Esophagus squamous epithelium (tissue), 4 donors: ENCODE results near the gene CARMIL1.

Experiments
- POLR2A ChIP-seq, 4 donors: fragments of 450-650 bp; IDR thresholded peaks; one replicate each; pipeline ENCODE4 v1.6.1; 2017; ENCODE audit warnings: antibody characterized with exemption in 4 of 4, mild to moderate bottlenecking in 4 of 4, moderate library complexity in 3 of 4
- TF ChIP-seq, protein P1 (sequence below), 6 experiments: fragments of 450-650 bp in 4 of 6; fragments of 200-600 bp in 2 of 6; sonication (generic) in 2 of 6; IDR thresholded peaks; one replicate each; pipeline ENCODE4 v1.5.1; 2016 to 2019; ENCODE audit warnings: antibody characterized with exemption in 6 of 6, mild to moderate bottlenecking in 4 of 6, moderate library complexity in 4 of 6

DNA sequence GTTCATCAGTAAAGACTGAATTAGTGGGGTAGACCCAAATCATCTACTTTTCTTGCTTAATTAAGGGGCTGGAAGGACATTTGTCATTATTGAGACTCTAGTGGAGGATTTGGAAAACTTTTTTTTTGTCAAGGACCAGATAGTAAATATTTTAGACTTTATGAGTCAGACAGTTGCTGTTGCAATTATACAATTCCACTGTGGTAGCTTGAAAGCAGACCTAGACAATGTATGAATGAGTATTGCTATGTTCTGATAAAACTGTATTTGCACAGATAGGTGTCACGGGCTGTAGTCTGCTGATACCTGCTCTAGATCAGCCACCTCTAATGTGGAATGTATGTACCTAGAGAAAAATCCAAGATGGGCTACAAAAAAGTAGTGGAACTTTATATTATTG, 175.0 kb downstream of the CARMIL1 start:
- TF ChIP-seq POLR2A (IDR thresholded peaks at IDR 0.05) = no peak
- TF ChIP-seq, protein P1, sequence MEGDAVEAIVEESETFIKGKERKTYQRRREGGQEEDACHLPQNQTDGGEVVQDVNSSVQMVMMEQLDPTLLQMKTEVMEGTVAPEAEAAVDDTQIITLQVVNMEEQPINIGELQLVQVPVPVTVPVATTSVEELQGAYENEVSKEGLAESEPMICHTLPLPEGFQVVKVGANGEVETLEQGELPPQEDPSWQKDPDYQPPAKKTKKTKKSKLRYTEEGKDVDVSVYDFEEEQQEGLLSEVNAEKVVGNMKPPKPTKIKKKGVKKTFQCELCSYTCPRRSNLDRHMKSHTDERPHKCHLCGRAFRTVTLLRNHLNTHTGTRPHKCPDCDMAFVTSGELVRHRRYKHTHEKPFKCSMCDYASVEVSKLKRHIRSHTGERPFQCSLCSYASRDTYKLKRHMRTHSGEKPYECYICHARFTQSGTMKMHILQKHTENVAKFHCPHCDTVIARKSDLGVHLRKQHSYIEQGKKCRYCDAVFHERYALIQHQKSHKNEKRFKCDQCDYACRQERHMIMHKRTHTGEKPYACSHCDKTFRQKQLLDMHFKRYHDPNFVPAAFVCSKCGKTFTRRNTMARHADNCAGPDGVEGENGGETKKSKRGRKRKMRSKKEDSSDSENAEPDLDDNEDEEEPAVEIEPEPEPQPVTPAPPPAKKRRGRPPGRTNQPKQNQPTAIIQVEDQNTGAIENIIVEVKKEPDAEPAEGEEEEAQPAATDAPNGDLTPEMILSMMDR (IDR thresholded peaks at IDR 0.05) = no peak
